Activated naive CD8-positive, alpha-beta T cell treated with anti-CD3 and anti-CD28 coated beads, Interleukin-2, amount 50 U/mL, for 24 hours (primary cell): ENCODE measurements around the gene SLC37A1.

Source experiments
- ATAC-seq: fragments of 150-1000 bp; cut with Tn5 transposase; one replicate; pipeline ENCODE4 v1.10.0; 2021
- DNase-seq: peaks from one replicate; pipeline ENCODE4 v3.0.0; 2021
- H3K27ac Mint-ChIP-seq: one replicate; pipeline ENCODE4 v1.8.0; 2021; ENCODE audit warnings: mild to moderate bottlenecking, mixed read lengths
- H3K27me3 Mint-ChIP-seq: one replicate; pipeline ENCODE4 v1.8.0; 2021; ENCODE audit warnings: mixed read lengths
- H3K36me3 Mint-ChIP-seq: one replicate; pipeline ENCODE4 v1.8.0; 2021; ENCODE audit warnings: low read depth, mixed read lengths
- H3K4me1 Mint-ChIP-seq: one replicate; pipeline ENCODE4 v1.8.0; 2021; ENCODE audit warnings: mixed read lengths
- H3K4me3 Mint-ChIP-seq: one replicate; pipeline ENCODE4 v1.8.0; 2021; ENCODE audit warnings: mild to moderate bottlenecking, moderate library complexity, mixed read lengths
- H3K9me3 Mint-ChIP-seq: one replicate; pipeline ENCODE4 v1.8.0; 2021; ENCODE audit warnings: mixed read lengths

The SLC37A1 gene

GRCh38 chr21:42580076-42580792 is 66.6 kb downstream of the SLC37A1 start:
- Mint-ChIP-seq H3K27me3 (no peaks in the 10 kb centered on the region), H3K9me3 (peaks cover 9% of the 10 kb centered on the region), H3K36me3 (peaks cover 20% of the 10 kb centered on the region), H3K4me3 (no peak overlapping the region), H3K27ac (no peak overlapping the region), H3K4me1 (no peaks in the 10 kb centered on the region)
- no peak for DNase-seq
- ATAC-seq = no peak

- Mint-ChIP-seq H3K27ac (no peak overlapping the region), H3K4me3 (no peak overlapping the region), H3K4me1 (no peaks in the 10 kb centered on the region), H3K9me3 (peaks cover 9% of the 10 kb centered on the region), H3K27me3 (no peaks in the 10 kb centered on the region), H3K36me3 (peaks cover 15% of the 10 kb centered on the region)
- no peak for DNase-seq
- ATAC-seq = no peak
These were observed 67.2 kb downstream of the SLC37A1 start for GRCh38 chr21:42580793-42581321.

- Mint-ChIP-seq H3K36me3 (peaks cover 9% of the 10 kb centered on the region), H3K4me3 (no peak overlapping the region), H3K4me1 (no peaks in the 10 kb centered on the region), H3K27me3 (no peaks in the 10 kb centered on the region), H3K27ac (no peak overlapping the region), H3K9me3 (peaks cover 6% of the 10 kb centered on the region)
- no peak for ATAC-seq
- no peak for DNase-seq
These were observed 67.8 kb downstream of the SLC37A1 start for GRCh38 chr21:42581336-42581992.

DNA sequence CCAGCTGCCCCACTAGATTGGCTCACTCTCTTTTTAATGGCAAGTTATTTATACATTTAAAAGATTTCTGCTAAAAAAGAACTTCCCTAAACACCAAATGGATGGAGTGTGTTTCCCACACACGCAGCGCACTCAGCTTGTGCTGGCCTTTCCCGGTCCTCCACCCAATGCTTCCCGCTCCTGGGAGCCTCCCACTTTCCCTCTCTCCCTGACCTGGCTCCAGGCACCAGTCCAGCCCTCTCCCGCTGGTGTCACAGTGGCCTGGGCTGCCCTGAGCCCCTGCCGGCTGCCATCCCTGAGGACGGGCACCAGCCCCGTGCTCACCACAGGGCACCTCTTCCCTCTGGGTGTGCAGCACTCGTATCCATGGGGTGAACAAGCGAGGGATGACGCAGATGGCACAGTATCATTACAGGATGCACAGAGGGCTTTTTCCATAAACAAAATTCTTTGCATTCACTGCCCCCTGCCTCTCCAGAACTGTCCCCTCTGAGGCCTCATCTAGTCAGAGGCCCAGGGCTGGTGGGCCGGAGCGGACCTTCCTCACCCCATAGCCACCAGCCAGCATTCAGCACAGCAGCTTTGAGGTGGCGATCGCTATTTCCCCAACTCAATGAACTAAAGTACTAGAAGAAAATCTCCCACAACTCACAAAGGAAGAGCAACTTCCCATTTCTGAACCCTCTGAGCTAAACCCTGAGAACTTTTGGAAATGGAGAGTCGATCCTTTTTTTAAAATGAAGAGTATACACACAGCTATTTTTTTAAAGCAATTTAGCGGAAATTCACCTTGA is 68.5 kb downstream of the SLC37A1 start:
- DNase-seq (no peak), ATAC-seq (no peak)
- H3K36me3 Mint-ChIP-seq = peaks cover 3% of the 10 kb centered on the region
- H3K27me3 Mint-ChIP-seq = no peaks in the 10 kb centered on the region
- no peak overlapping the region for H3K4me3 Mint-ChIP-seq
- H3K9me3 Mint-ChIP-seq = no peaks in the 10 kb centered on the region
- no peaks in the 10 kb centered on the region for H3K4me1 Mint-ChIP-seq
- no peak overlapping the region for H3K27ac Mint-ChIP-seq

DNA sequence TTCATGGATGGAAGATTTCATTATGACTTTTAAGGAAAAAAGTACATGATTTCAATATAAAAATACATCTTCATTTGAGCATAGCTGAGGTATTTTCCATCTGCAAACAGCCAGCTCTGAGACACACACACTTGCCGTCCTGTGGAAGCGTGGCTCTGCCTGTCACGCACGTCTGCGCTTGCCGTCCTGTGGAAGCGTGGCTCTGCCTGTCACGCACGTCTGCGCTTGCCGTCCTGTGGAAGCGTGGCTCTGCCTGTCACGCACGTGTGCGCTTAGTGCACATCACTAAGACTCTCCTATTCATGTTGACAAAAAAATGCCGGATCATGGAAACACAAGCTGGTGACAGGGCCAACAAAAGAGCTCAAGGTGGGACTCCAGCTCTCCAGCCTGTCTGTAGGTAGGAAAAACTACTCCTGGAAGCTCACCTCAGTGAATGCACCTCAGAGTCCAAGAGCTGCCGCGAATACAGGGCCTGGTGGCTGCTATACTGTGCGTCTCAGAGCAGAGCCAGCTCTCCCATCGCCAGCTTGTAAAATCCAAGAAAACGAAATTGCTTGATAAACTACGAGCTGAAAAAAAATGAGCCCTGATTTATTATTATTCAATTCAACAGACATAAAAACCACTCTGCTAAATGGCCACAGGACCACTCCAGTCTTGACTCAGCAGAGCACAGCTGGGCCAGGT is 69.3 kb downstream of the SLC37A1 start:
- ATAC-seq = no peak
- no peaks in the 10 kb centered on the region for H3K4me1 Mint-ChIP-seq
- H3K27ac Mint-ChIP-seq = no peak overlapping the region
- no peaks in the 10 kb centered on the region for H3K9me3 Mint-ChIP-seq
- H3K27me3 Mint-ChIP-seq = no peaks in the 10 kb centered on the region
- H3K4me3 Mint-ChIP-seq = no peak overlapping the region
- DNase-seq = no peak
- no peaks in the 10 kb centered on the region for H3K36me3 Mint-ChIP-seq

DNA sequence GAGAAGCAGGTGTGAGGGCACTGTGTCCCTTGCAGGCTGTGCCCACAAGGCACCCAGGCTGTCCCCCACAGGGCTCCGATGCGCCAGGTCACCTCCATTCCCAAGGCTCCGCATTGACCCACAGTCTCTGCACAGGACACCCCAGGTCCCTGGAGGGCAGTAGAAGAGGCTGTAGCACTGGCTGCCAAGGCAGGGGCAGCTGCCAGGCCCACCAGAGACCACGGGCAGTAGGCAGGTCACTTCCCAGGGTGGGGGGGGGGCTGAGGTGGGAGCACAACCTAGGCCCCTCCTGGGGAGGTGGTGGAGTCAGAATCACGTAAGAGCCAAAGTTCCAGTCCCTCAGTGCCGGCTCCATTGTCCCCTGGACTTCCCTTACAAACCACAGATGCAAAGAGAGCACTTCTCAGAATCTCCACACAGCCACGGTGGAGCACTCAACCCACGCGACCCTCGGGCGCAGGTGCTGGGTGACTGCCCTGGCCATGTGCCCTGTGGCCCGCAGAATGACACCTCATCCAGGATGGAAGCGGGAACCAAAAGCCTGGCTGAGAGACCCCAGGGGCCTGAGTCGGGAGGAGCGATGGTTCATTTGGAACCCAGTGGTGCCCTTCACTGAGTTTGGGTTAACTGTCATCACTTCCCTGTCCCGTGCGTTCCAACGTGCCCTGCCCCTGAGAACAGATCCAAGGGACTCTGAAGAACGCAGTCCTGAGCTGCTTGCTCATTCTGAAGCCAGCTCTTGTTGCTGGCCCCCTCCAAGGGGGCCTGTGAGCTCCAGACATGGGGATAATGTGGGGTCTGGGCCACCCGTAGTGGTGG is 70.0 kb downstream of the SLC37A1 start:
- H3K36me3 Mint-ChIP-seq = no peaks in the 10 kb centered on the region
- H3K4me1 Mint-ChIP-seq = no peaks in the 10 kb centered on the region
- H3K27me3 Mint-ChIP-seq = no peaks in the 10 kb centered on the region
- no peak overlapping the region for H3K27ac Mint-ChIP-seq
- ATAC-seq (no peak), DNase-seq (no peak)
- H3K9me3 Mint-ChIP-seq = no peaks in the 10 kb centered on the region
- H3K4me3 Mint-ChIP-seq = no peak overlapping the region

- no peak for ATAC-seq
- Mint-ChIP-seq H3K9me3 (no peaks in the 10 kb centered on the region), H3K4me3 (no peak overlapping the region), H3K36me3 (no peaks in the 10 kb centered on the region), H3K4me1 (no peaks in the 10 kb centered on the region), H3K27me3 (no peaks in the 10 kb centered on the region), H3K27ac (no peak overlapping the region)
- no peak for DNase-seq
These were observed 70.6 kb downstream of the SLC37A1 start for GRCh38 chr21:42584296-42584641.

DNA sequence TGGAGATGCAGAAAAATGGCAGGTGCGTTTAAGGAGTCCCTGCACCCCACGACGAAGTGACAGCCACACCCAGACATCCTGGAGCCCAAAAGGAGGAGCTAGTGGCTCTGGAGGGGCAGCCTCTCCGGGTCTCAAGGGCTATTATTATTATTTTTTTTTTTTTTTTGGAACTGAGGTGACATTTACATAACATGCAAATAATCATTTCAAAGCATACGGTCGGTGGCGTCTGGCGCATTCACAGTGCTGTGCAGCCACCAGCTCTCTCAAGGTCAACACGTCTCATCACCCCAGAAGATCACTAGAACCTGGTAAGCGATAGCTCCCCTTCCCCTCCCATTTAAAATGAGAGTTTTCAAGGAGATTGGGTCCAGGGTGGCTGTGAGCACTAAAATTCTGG is 72.2 kb downstream of the SLC37A1 start:
- Mint-ChIP-seq H3K27ac (no peak overlapping the region), H3K4me3 (no peak overlapping the region), H3K9me3 (no peaks in the 10 kb centered on the region), H3K36me3 (no peaks in the 10 kb centered on the region), H3K4me1 (peaks cover 3% of the 10 kb centered on the region), H3K27me3 (no peaks in the 10 kb centered on the region)
- DNase-seq (no peak), ATAC-seq (no peak)

DNA sequence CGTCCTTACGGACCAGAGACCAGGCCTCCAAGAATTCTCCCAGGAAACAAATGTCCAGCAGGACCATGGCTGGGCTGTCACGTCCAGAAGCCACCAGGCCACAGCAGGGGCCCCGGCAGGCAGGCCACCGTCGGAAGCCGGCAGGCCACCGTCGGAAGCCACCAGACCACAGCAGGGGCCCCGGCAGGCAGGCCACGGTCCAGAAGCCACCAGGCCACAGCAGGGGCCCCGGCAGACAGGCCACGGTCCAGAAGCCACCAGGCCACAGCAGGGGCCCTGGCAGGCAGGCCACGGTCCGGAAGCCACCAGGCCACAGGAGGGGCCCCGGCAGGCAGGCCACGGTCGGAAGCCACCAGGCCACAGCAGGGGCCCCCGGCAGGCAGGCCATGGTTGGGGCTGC is 72.8 kb downstream of the SLC37A1 start:
- no peaks in the 10 kb centered on the region for H3K9me3 Mint-ChIP-seq
- ATAC-seq = no peak
- H3K4me3 Mint-ChIP-seq = no peak overlapping the region
- H3K36me3 Mint-ChIP-seq = no peaks in the 10 kb centered on the region
- no peaks in the 10 kb centered on the region for H3K27me3 Mint-ChIP-seq
- peaks cover 8% of the 10 kb centered on the region for H3K4me1 Mint-ChIP-seq
- no peak overlapping the region for H3K27ac Mint-ChIP-seq
- DNase-seq = no peak

DNA sequence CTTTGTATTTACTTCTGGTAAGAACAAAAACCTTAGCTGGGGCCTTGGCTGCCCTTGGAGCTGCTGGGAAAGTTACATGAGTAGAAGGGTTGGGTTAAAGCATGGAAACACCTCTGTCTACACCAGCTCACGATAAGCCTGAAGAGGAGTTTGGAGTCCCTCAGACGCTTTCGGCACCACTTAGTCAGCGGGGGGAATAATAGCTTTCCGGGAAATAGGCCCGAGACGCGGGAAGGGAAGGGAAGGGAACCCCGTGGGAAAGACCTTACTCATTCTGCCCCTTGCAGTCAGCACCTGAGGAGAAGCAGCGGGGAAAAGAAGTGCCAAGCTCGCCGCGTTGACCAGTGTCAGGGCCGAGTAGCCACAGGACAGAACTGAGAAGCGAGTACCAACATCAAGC is 73.4 kb downstream of the SLC37A1 start:
- ATAC-seq = no peak
- H3K4me1 Mint-ChIP-seq = peaks cover 12% of the 10 kb centered on the region
- no peak for DNase-seq
- H3K4me3 Mint-ChIP-seq = no peak overlapping the region
- no peaks in the 10 kb centered on the region for H3K9me3 Mint-ChIP-seq
- H3K27me3 Mint-ChIP-seq = no peaks in the 10 kb centered on the region
- no peak overlapping the region for H3K27ac Mint-ChIP-seq
- H3K36me3 Mint-ChIP-seq = no peaks in the 10 kb centered on the region

GRCh38 chr21:42590431-42591131 is 76.9 kb downstream of the SLC37A1 start:
- DNase-seq = peak; percentile 35
- peak; percentile 60 for ATAC-seq
- Mint-ChIP-seq H3K27me3 (no peaks in the 10 kb centered on the region), H3K36me3 (no peaks in the 10 kb centered on the region), H3K4me1 (peaks cover 12% of the 10 kb centered on the region), H3K9me3 (no peaks in the 10 kb centered on the region), H3K4me3 (no peak overlapping the region), H3K27ac (no peak overlapping the region)

- Mint-ChIP-seq H3K36me3 (no peaks in the 10 kb centered on the region), H3K27ac (no peak overlapping the region)
- no peak for ATAC-seq
These were observed 77.7 kb downstream of the SLC37A1 start for GRCh38 chr21:42591170-42591869.

More at GRCh38 chr21:42591170-42591869, 77.7 kb downstream of the SLC37A1 start:
- H3K4me3 Mint-ChIP-seq = no peak overlapping the region
- no peaks in the 10 kb centered on the region for H3K9me3 Mint-ChIP-seq
- peaks cover 12% of the 10 kb centered on the region for H3K4me1 Mint-ChIP-seq
- no peaks in the 10 kb centered on the region for H3K27me3 Mint-ChIP-seq
- no peak for DNase-seq
